GM18868 (cell line): Measurements from ENCODE around the gene AMBRA1.
"Not testable (repeated sequence)": the region's sequence is repeated elsewhere in the genome, so short reads cannot be mapped to it uniquely, and the experiment has no call there.

Experiments used
- ATAC-seq: cut with Tn5 transposase; IDR thresholded peaks from one replicate; pipeline ENCODE4 v1.9.1; 2021; ENCODE audit warnings: mild to moderate bottlenecking, moderate library complexity; ENCODE audit not compliant: unreplicated experiment

The AMBRA1 gene

DNA sequence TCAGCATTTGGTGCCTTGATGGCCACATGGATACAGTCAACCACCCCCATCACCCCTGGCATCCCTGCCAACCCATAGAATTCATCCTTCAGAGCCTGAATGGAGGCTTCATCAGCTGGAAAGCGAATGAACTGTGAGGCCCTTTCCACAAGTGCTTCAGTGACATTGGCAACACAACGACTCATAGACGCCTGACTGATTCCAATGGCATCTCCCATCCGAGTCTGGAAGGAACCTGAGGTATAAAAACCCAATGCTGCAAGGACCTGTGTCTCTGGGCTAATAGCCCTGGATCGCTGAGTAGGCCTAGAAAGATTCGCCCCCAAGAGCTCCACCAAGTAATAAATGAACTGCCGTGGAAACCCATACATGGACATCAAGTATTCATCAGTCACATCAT, 21.9 kb upstream of the AMBRA1 start:
- no peak for ATAC-seq

DNA sequence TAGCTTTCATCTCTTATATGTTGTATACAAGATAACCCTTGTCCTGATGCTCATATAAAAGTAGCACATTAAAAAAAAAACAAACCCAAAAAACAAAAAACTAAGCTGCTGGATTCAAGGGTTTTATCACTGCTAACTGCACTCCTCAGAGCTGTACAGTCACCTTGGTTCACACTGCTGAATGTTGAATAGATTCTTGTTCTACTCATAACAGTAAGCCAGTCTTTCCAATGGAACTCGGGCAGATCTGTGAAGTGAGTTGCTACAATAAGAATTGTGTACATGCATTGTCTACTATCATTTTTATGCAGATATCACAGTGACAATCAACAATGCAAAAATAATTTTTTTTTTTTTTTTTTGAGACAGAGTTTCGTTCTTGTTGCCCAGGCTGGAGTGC, 18.5 kb upstream of the AMBRA1 start:
- no peak for ATAC-seq

DNA sequence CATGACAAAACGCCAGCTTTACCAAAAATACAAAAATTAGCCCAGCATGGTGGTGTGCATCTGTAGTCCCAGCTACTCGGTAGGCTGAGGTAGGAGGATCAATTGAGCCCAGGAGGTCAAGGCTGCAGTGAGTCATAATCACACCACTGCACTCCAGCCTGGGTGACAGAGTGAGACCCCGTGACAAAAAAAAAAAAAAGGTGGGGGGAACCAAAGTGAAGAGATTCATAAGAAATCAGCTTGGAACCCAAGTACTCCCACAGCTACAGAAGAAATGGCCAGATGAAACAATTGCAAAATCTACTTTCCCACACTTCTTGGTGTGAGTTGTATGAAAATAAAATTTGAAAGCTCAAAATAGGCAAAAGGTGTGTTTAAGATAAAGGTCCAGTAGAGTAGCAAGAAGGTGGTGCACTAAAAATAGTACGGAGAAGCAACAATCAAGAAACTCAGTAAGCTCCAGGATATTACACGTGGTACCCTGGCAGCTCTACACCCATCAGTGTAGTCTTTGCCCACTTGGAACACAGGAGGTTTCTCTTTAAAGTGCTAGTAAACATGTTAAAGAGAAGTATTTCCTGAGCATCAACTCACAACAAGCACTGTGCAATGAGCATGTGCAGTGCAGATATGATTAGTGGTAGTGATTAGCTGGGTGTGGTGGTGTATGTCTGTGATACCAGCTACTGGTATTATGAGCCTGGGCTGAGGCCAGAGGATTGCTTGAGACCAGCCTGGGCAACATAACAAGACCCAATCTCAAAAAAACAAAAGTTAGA, 17.9 kb upstream of the AMBRA1 start:
- ATAC-seq, result no peak

DNA sequence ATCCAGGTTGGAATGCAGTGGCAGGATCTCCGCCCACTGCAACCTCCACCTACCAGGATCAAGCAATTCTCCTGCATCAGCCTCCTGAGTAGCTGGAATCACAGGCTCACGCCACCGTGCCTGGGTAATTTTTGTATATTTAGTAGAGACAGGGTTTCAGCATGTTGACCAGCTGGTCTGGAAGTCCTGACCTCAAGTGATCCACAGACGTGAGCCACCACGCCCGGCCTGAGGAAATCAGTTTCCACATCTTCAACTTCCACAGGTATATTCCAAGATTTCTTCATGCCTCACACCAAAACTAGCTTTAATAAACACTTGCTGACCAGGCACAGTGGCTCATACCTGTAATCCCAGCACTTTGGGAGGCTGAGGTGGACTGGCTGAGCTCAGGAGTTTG, 15.6 kb upstream of the AMBRA1 start:
- ATAC-seq, result no peak

DNA sequence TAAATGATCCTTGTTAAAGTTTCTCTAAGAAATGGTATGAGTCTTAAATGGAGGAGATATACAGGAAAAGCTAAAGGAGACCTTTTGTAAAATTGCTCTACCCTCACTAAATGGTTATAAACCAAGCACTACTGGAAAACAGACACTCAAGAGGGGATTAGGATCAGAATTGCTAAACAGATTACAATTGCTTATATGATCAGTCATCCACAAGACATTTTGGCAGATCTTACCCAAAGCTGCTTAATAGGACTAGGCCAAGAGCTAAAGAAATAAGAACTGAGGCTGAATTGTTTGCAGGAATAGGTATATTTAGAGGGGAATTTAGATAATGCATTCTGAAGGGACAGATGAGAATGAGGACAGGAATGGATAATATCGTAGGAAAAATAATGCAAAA, 13.7 kb upstream of the AMBRA1 start:
- ATAC-seq, result no peak

DNA sequence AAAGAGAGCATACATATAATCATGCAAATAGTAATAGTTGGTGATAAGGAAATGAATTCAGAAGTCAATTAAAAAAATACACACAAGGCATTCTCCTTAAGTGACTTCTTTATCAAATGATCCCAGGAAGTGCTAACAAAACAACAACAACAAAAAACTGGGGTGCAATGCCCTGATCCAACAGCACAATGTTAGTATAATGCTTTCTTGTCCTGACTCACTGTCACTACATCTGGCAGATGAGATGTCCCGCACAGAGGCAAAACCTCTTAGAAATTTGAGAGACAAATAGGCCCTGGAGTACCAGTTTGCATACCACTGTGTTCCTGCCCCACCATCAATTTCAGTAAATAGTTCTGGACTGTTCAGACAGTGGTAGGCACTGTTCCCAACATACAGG, 11.0 kb upstream of the AMBRA1 start:
- ATAC-seq, result no peak

DNA sequence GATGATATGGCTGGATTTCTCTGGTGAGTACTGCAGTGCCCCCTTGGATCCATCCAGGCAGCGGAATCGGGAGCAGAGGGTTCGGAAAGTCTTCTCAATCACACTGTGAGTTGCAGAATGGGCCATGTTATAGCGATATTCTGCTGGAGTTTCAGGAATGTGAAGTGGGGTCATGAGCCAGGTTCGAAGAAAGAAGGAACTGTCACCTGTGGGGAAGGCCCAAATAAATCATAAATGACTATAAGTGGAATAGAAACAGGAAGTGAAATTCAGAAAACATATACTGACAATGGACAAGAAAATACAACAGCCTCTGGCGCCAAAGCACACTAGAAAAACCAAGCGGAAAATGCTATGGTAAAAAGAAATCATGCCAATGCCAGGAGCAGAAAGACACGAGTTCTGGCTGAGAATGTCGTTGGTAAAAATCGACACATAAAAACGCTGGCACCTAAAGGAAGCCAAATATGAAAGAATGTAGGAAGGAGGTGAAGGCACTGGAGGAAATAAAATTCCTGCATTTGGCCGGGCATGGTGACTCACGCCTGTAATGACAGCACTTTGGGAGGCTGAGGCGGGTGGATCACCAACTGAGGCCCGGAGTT, 10.0 kb upstream of the AMBRA1 start:
- ATAC-seq, result no peak

DNA sequence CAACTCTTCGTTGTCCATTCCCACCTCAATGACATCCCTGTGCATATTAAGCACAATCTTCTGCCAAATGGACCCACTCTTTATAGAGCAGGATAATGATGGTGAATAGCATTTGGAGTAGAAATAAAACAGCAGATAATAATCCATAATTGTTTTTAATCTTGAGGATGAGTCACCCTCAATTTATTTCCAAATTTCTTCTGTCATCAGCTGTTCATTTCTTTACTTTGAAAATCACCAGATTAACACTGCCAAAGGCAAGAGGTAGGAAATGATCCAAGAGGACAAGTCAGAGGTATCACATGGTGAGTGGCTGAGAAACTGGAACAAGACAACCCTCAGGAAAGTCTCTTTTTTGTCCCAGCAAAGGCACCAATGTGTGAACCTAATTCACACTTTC, 7.3 kb upstream of the AMBRA1 start:
- no peak for ATAC-seq

DNA sequence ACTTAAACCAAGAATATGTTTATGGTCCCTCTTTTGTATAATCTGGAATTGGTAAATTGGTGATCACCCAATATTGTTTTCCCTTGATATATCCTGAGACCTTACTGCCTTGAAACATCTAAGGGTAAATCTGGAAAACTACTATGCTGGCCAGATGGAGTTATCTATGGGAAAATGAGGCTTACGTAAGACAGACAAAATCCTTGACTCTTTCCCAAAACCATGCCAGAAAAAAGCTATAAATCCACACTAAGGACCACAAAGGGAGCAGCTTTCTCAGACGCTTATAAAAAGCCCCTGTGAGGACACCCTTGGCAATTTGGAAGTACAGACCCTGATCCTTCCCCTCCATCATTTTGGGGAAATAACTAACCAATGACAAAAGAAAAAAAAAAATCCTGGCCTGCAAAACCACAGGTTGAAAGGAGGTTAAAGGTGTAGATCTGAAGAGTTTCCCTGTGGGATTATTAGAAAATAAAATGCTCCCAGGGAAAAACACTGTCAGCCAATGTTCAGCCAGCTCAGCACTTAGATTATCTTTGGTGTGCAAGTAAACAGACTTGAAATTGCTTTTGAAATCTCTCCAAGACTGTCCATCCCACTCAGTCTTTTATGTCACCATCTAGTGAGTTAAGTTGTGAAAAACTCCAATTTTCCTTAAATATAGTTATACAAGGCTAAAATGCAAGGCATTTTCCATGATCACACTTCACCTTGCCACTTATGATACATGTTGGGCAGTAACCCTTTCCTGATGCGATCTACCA, 6.6 kb upstream of the AMBRA1 start:
- ATAC-seq, result no peak

DNA sequence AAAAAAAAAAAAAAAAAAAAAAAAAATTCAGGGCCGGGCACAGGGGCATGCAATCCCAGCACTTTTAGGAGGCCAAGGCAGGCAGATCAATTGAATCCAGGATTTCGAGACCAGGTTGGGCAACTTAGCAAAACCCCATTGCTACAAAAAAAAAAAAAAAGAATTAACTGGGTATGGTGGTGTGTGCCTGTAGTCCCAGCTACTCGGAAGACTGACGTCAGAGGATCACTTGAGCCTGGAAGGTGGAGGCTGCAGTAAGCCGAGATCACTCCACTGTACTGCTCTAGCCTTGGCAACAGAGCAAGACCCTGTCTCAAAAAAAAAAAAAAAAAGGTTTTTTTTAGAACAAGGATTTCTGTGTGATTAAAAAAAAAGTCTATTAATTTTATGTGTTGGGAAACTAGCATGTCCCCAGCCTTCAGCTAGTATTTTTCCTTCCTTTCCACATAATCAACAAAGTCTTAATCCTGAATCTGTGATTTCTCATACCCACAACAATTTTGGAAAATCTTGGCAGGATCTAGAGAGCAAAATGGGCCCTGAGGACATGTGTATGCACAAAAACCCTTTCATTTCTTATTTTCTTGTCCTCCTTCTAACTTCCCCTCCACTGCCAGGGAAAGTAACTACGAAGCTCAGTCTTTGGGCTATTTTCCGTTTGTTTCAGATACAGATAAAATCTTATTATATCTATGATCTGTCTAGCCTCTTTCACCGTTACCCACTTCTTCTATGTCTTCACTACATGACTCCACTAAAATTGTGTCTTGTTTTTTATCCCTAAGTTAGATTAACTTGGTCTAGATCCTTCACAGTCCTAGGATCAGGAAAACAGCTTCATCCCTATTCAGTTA, 5.7 kb upstream of the AMBRA1 start:
- no peak for ATAC-seq

DNA sequence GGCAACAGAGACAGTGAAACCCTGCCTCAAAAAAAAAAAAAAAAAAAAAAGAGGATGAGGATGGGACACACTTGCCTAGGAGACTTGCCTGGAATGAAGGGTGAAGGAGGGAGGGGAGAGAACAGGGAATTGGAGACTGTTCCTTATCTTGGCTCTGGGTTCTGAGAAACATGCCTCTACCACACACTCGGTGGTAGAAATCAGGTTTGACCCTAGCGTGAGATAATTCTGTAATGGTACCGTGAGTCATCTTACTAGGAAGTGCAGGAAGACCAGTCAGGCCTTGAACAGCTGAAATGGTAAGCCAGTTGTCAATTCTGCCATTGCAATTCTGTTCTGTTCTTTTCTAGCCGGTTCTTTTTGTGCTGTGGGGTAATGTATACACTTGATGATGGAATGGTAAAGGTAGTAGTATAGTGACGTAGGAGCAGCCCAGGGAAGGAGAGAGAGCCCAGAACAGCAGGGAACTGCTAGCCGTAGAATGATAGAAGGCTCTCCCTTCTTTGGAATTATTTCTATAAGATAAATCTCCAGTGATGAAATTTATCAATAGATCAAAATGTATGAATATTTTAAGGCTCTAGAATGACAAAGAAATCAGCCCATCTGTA, 3.9 kb upstream of the AMBRA1 start:
- no peak for ATAC-seq

DNA sequence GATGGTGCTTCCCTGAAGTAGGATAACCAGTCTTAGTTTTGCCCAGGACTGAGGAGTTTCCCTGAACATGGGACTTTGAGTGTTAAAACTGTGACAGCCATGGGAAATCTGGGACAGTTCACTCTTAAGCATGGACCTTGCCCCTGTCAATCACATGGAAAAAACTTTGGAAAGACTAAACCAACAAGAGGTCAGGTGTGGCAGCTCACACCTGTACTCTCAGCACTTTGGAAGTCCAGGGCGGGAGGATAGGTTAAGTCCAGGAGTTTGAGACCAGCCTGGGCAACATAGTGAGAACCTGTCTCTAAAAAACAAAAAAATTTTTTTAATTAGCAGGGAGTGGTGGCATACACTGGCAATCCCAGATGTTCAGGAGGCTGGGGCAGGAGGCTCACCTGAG, 3.3 kb upstream of the AMBRA1 start:
- no peak for ATAC-seq

DNA sequence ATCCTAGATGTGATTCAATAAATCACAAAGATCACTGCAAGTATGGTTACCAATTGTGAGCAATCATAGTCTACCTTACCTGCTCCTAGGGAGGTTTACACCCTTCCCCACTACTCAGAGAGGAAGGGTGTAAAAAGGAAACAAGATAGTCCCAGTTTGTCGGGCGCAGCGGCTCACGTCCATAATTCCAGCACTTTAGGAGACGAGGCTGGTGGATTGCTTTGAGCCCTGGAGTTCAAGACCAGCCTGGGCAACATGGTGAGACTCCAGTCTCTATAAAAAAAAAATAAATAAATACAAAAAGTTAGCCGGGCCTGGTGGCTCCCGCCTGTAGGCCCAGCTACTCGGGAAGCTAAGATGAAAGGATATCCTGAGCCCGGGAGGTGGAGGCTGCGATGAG, 962 bp upstream of the AMBRA1 start:
- ATAC-seq, result no peak

DNA sequence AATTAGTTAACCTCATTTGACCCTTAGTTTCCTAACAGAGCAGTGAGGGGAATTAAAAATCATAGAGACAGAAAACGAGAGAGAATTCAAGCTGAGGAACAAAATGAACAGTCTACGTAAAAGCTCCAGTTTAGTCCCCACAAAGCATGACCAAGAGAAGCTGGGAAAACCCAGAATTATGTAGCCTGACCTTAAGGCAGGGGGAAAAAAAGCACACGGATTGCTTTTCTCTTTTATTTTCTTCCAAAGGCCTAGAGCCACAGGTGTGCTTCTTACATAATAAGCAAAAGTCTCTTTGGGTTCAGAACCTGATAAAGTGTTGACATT, 514 bp upstream of the AMBRA1 start:
- peak; percentile 14 for ATAC-seq

DNA sequence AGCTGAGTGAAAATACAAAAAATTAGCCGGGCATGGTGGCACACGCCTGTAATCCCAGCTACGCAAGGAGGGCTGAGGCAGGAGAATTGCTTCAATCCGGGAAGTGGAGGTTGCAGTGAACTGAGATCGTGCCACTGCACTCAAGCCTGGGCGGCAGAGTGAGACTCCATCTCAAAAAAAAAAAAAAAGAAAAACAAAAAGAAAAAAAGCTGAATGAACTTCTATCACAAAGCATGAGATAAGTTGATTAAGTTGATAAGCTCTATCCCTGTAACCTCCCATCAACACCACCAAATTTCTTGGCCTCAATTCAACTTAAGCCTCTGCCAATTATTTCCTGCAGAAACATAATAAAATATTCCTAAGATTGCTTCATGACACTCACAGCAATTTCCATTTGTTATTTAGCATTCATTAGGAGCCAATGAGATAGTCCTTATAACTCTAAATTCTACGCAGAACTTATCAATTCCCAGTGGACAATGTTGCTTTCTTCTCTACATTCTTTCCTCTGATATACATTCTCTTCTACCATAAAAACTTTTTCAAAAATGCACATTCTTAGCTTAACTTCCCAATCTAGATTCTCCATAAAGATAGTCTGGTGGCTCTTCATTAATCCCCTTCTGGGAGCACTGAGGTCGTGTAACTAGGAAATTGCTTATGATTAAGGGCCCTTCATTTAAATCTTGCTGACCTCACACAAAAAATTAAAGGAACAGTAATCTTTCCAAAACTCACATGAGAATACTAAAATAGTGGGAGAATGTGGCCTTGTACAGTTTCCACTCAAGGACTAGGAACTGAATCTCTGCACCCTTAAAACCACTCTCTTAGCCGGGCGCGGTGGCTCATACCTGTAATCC, 2.9 kb downstream of the AMBRA1 start:
- ATAC-seq, result no peak

DNA sequence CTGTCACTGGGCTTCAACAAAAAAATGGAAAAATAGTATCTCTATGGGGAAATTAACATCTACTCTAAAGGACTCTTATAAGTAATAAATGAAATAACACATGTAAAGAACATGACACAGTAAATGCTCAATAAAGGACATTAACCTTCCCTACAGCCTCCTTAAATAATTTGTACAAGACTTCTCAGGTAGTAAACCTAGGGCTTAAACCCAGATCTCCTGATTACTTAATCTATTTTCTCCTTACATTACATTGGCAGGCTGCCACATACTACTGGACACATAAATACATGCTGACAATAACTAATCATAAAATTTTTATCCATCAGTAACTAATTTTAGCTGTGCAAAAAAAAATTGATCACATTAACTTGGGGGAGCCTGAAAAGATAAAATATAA, 4.9 kb downstream of the AMBRA1 start:
- ATAC-seq, result no peak

DNA sequence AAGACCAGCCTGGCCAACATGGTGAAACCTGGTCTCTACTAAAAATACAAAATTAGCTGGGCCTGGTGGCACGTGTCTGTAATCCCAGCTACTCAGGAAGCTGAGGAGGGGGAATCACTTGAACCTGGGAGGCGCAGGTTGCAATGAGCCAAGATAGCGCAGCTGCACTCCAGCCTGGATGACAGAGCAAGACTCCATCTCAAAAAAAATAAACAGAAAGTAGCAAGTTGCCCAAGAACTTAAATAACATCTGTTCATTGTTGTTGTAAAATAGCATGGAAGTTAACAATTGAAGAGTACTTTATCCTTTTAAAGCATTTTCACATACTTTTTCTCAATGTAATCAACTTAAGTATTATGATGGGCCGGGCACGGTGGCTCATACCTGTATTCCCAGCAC, 5.7 kb downstream of the AMBRA1 start:
- no peak for ATAC-seq

DNA sequence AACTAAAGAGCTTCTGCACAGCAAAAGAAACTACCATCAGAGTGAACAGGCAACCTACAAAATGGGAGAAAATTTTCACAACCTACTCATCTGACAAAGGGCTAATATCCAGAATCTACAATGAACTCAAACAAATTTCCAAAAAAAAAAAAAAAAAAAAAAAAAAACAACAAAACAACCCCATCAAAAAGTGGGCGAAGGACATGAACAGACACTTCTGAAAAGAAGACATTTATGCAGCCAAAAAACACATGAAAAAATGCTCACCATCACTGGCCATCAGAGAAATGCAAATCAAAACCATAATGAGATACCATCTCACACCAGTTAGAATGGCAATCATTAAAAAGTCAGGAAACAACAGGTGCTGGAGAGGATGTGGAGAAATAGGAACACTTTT, 10.3 kb downstream of the AMBRA1 start:
- not testable (repeated sequence) for ATAC-seq

DNA sequence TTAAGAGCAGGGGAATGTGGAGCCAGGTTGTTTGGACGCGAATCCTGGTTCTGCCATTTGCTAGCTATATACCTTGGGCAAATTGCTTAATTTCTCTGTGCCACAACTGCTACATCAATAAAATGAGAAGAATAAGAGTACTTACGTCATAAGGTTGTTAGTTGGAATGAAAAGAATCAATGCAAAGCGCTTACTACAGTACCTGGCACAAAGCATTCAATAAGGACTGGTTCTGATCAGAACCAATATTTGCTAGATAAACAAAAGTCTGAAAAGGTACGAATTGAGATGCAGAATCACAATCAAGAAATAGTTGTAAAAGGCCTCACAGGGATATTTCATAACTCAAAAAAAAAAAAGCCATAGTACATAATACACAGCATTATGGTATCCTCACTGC, 11.2 kb downstream of the AMBRA1 start:
- ATAC-seq, result no peak

DNA sequence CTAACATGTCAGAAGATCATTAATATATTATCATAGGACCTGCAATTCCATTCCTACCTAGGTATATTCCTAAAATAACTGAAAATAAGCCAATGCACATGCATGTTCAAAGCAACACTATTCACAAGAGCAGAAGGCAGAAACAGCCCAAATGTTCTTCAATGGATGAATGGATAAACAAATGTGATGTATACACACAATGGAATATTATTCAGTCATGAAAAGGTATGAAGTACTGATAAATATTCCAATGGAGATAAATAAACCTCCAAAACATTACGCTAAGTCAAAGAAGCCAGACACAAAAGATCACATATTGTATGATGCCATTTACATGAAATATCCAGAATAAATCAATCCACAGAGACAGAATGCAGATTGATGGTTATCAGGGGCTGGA, 16.8 kb downstream of the AMBRA1 start:
- no peak for ATAC-seq
